H9 (cell line): ENCODE data around the gene HPCAL1. TPM values are rescaled to one million over a fixed set of nuclear protein-coding genes. Genes with fewer than 3 reads are reported as not detected.

Experiments used
- DNase-seq: peaks from one replicate; pipeline ENCODE4 v3.0.0-alpha.2; 2017
- H2AFZ ChIP-seq: one replicate; pipeline ENCODE4 v1.6.1; 2013; ENCODE audit warnings: mild to moderate bottlenecking, low read length, control low read depth, moderate library complexity
- H2AK5ac ChIP-seq: 2 replicates; pipeline ENCODE4 v1.6.1; 2013; ENCODE audit warnings: low read length, control low read depth, mixed read lengths; ENCODE audit not compliant: insufficient read length
- H2BK120ac ChIP-seq: one replicate; pipeline ENCODE4 v1.6.1; 2013; ENCODE audit warnings: low read depth, mild to moderate bottlenecking, low read length, control low read depth, inconsistent platforms; ENCODE audit not compliant: poor library complexity, severe bottlenecking
- H2BK12ac ChIP-seq: 2 replicates; pipeline ENCODE4 v1.6.1; 2013; ENCODE audit warnings: low read length, control low read depth, mixed read lengths, low read depth; ENCODE audit not compliant: insufficient read length
- H2BK15ac ChIP-seq: 2 replicates; pipeline ENCODE4 v1.6.1; 2013; ENCODE audit warnings: low read depth, low read length, control low read depth
- H2BK20ac ChIP-seq: one replicate; pipeline ENCODE4 v1.6.1; 2013; ENCODE audit warnings: low read depth, mild to moderate bottlenecking, low read length, control low read depth, inconsistent platforms; ENCODE audit not compliant: poor library complexity, severe bottlenecking
- H2BK5ac ChIP-seq: 2 replicates; pipeline ENCODE4 v1.6.1; 2013; ENCODE audit warnings: low read length, control low read depth, mixed read lengths; ENCODE audit not compliant: insufficient read length
- H3K14ac ChIP-seq: 2 replicates; pipeline ENCODE4 v1.6.1; 2013; ENCODE audit warnings: low read length, control low read depth; ENCODE audit not compliant: insufficient read depth
- H3K18ac ChIP-seq: 2 replicates; pipeline ENCODE4 v1.6.1; 2013; ENCODE audit warnings: low read depth, mild to moderate bottlenecking, mixed read lengths, low read length, control low read depth; ENCODE audit not compliant: insufficient read length
- H3K23ac ChIP-seq: 2 replicates; pipeline ENCODE4 v1.6.1; 2013; ENCODE audit warnings: low read length, control low read depth, mixed read lengths, low read depth; ENCODE audit not compliant: insufficient read length
- H3K23me2 ChIP-seq: 2 replicates; pipeline ENCODE4 v1.6.1; 2013; ENCODE audit warnings: low read depth, mild to moderate bottlenecking, mixed read lengths, low read length, control low read depth; ENCODE audit not compliant: insufficient read length, poor library complexity, severe bottlenecking
- H3K27ac ChIP-seq: 2 replicates; pipeline ENCODE4 v1.5.1; 2013; ENCODE audit warnings: low read length, control low read depth, mixed read lengths, low read depth; ENCODE audit not compliant: insufficient read length
- H3K27me3 ChIP-seq: 2 replicates; pipeline ENCODE4 v1.6.1; 2013; ENCODE audit warnings: low read length, control low read depth, inconsistent platforms; ENCODE audit not compliant: insufficient read depth
- H3K4ac ChIP-seq: 2 replicates; pipeline ENCODE4 v1.6.1; 2013; ENCODE audit warnings: low read depth, mild to moderate bottlenecking, control low read depth, inconsistent platforms, low read length, moderate library complexity
- H3K4me1 ChIP-seq: 2 replicates; pipeline ENCODE4 v1.6.1; 2013; ENCODE audit warnings: low read length, control low read depth, inconsistent platforms; ENCODE audit not compliant: insufficient read depth
- H3K4me2 ChIP-seq: 2 replicates; pipeline ENCODE4 v1.6.1; 2013; ENCODE audit warnings: low read length, control low read depth, mixed read lengths; ENCODE audit not compliant: insufficient read length, insufficient read depth
- H3K56ac ChIP-seq: 2 replicates; pipeline ENCODE4 v1.6.1; 2013; ENCODE audit warnings: low read depth, mild to moderate bottlenecking, mixed read lengths, low read length, control low read depth; ENCODE audit not compliant: insufficient read length
- H3K79me1 ChIP-seq: 2 replicates; pipeline ENCODE4 v1.6.1; 2013; ENCODE audit warnings: low read depth, mild to moderate bottlenecking, moderate library complexity, low read length, control low read depth, inconsistent platforms; ENCODE audit not compliant: insufficient read depth, poor library complexity, severe bottlenecking
- H3K79me2 ChIP-seq: 2 replicates; pipeline ENCODE4 v1.6.1; 2013; ENCODE audit warnings: low read length, control low read depth, inconsistent platforms; ENCODE audit not compliant: insufficient read depth
- H3K9ac ChIP-seq: 2 replicates; pipeline ENCODE4 v1.6.1; 2013; ENCODE audit warnings: low read length, control low read depth, mixed read lengths; ENCODE audit not compliant: insufficient read length; ENCODE audit errors: extremely low read depth
- H3K9me3 ChIP-seq: one replicate; pipeline ENCODE4 v1.6.1; 2013; ENCODE audit warnings: low read depth, low read length, inconsistent platforms; ENCODE audit not compliant: control insufficient read depth
- H3T11ph ChIP-seq: one replicate; pipeline ENCODE4 v1.6.1; 2013; ENCODE audit warnings: mild to moderate bottlenecking, low read length, control low read depth, inconsistent platforms
- H4K20me1 ChIP-seq: one replicate; pipeline ENCODE4 v1.6.1; 2013; ENCODE audit not compliant: control insufficient read depth, insufficient read length, insufficient read depth
- H4K5ac ChIP-seq: 2 replicates; pipeline ENCODE4 v1.6.1; 2013; ENCODE audit warnings: low read depth, mild to moderate bottlenecking, mixed read lengths, low read length, control low read depth; ENCODE audit not compliant: insufficient read length
- H4K8ac ChIP-seq: replicated peaks from 2 replicates; pipeline ENCODE4 v1.6.1; 2013; ENCODE audit warnings: low read length, control low read depth, mixed read lengths, low read depth; ENCODE audit not compliant: insufficient read length
- H4K91ac ChIP-seq: 2 replicates; pipeline ENCODE4 v1.6.1; 2013; ENCODE audit warnings: low read depth, mild to moderate bottlenecking, moderate library complexity, mixed read lengths, low read length, control low read depth; ENCODE audit not compliant: insufficient read length
- H3K27ac Mint-ChIP-seq, 3 experiments: 2 replicates in 2 of 3; 3 replicates in 1 of 3; pipeline ENCODE4 v1.8.0; 2020 to 2021; ENCODE audit warnings: mixed read lengths in 3 of 3, mild to moderate bottlenecking in 1 of 3, moderate library complexity in 1 of 3
- H3K27me3 Mint-ChIP-seq: 2 replicates; pipeline ENCODE4 v1.8.0; 2021; ENCODE audit warnings: low read depth, mild to moderate bottlenecking, moderate library complexity, mixed read lengths
- H3K36me3 Mint-ChIP-seq, 3 experiments: 2 replicates in 2 of 3; 3 replicates in 1 of 3; pipeline ENCODE4 v1.8.0; 2020 to 2021; ENCODE audit warnings: low read depth in 3 of 3, mixed read lengths in 3 of 3; ENCODE audit not compliant: insufficient read depth in 1 of 3
- H3K4me1 Mint-ChIP-seq, 2 experiments: 2 replicates each; pipeline ENCODE4 v1.8.0; 2020; ENCODE audit warnings: mixed read lengths in 2 of 2
- H3K4me3 Mint-ChIP-seq, 2 experiments: 2 replicates in 1 of 2; 3 replicates in 1 of 2; pipeline ENCODE4 v1.8.0; 2020 to 2021; ENCODE audit warnings: mild to moderate bottlenecking in 2 of 2, mixed read lengths in 2 of 2, moderate library complexity in 1 of 2
- H3K9me3 Mint-ChIP-seq, 2 experiments: 2 replicates in 1 of 2; 3 replicates in 1 of 2; pipeline ENCODE4 v1.8.0; 2020; ENCODE audit warnings: mild to moderate bottlenecking in 2 of 2, mixed read lengths in 2 of 2, moderate library complexity in 1 of 2
- CTCF ChIP-seq: fragments of 200-600 bp; sonication (generic); conservative IDR thresholded peaks from 3 replicates; pipeline ENCODE4 v1.8.0; 2021; ENCODE audit warnings: antibody characterized with exemption, mild to moderate bottlenecking
- WGBS: extraction: QIAGEN DNeasy Blood & Tissue Kit; methylation state at CpG from one replicate; pipeline ENCODE4 v1.1.7; 2013; ENCODE audit warnings: missing lambda C conversion rate, low lambda C conversion rate, mixed read lengths; ENCODE audit not compliant: insufficient read length; ENCODE audit errors: extremely low coverage; 5-methylcytosine and 5-hydroxymethylcytosine counted together
- total RNA-seq: library from RNA; stranded (reverse); gene quantifications from 2 replicates; pipeline ENCODE4 v1.2.1, GENCODE V29; 2021

HPCAL1 gene
- total RNA-seq, 1 experiment from 2014 or later, result 4.7 TPM

GRCh38 chr2:10348891-10349290 is 46.2 kb downstream of the HPCAL1 start:
- Histone ChIP-seq H3T11ph (no peak overlapping the region), H3K56ac (no peak overlapping the region), H2AFZ (no peak overlapping the region), H3K4me2 (no peak overlapping the region), H4K20me1 (no peaks in the 10 kb centered on the region), H3K14ac (no peak overlapping the region), H3K79me1 (no peaks in the 10 kb centered on the region), H3K23me2 (no peaks in the 10 kb centered on the region), H4K91ac (no peak overlapping the region), H2BK5ac (no peak overlapping the region), H3K4ac (no peak overlapping the region), H3K23ac (no peak overlapping the region), H2BK120ac (no peak overlapping the region), H3K18ac (no peak overlapping the region), H3K4me1 (peaks cover 3% of the 10 kb centered on the region; the same call in 1 of the 2 replicates), H2AK5ac (no peak overlapping the region), H2BK15ac (no peak overlapping the region), H3K9ac (no peak overlapping the region), H3K79me2 (no peaks in the 10 kb centered on the region), H4K8ac (no peak overlapping the region), H3K27me3 (no peaks in the 10 kb centered on the region), H3K27ac (no peak overlapping the region), H2BK12ac (no peak overlapping the region), H4K5ac (no peak overlapping the region), H2BK20ac (no peak overlapping the region), H3K9me3 (no peaks in the 10 kb centered on the region)
- H3K4me1 Mint-ChIP-seq, result peaks cover 0 to 19% of the 10 kb centered on the region in 2 experiments; a peak in 3 of 4 replicates
- no peak for TF ChIP-seq CTCF
- H3K9me3 Mint-ChIP-seq, result no peaks in the 10 kb centered on the region
- WGBS, result no CpG with 5 or more reads among the region's 7 CpGs
- no peak overlapping the region for H3K4me3 Mint-ChIP-seq
- H3K27me3 Mint-ChIP-seq, result peaks cover 1% of the 10 kb centered on the region; the same call in 1 of the 2 replicates
- no peak for DNase-seq
- no peak overlapping the region for H3K27ac Mint-ChIP-seq
- H3K36me3 Mint-ChIP-seq, result no peaks in the 10 kb centered on the region
